ENCODE results near the gene ABCG4.

GRCh38 chr11:119109843-119110242 lies 39.0 kb upstream of the ABCG4 start:
- TF ChIP-seq CTCF (IDR thresholded peaks at IDR 0.05) (no peak), POLR2A (IDR thresholded peaks at IDR 0.05) (no peak)
